CD4-positive, alpha-beta T cell (primary cell): ENCODE data around the gene ZNF646. TPM values are rescaled to one million over a fixed set of nuclear protein-coding genes. Genes with fewer than 3 reads are reported as not detected.

Source experiments
- ATAC-seq: fragments of 200-7000 bp; cut with Tn5 transposase; one replicate; pipeline ENCODE4 v1.10.0; 2022; ENCODE audit warnings: mild to moderate bottlenecking; ENCODE audit not compliant: poor library complexity
- CTCF ChIA-PET: fragments of 350-600 bp; sonication (Branson Sonifier 250); formaldehyde crosslinking; loops from one replicate; lab custom pipeline; 2021; ENCODE audit warnings: antibody characterized with exemption, inconsistent platforms; lab: Charles Lee
- POLR2A ChIA-PET: fragments of 350-600 bp; sonication (Branson Sonifier 250); formaldehyde crosslinking; loops from one replicate; lab custom pipeline; 2021; ENCODE audit warnings: antibody characterized with exemption, inconsistent platforms; lab: Charles Lee
- DNase-seq, 14 experiments: peaks; one replicate each; pipeline ENCODE4 v3.0.0-alpha.2; 2013 to 2020; ENCODE audit warnings: mixed read lengths in 2 of 14
- H3K27ac ChIP-seq, 2 donors: one replicate each; pipeline versions ENCODE4 v1.5.1 to v1.7.0; 2013; ENCODE audit warnings: low read length in 2 of 2, low read depth in 1 of 2, mild to moderate bottlenecking in 1 of 2
- H3K27me3 ChIP-seq, 2 experiments: 1 replicate in 1 of 2; 2 replicates in 1 of 2; pipeline versions ENCODE4 v1.6.1 to v1.7.0; 2013; ENCODE audit warnings: low read length in 2 of 2, control low read depth in 1 of 2, mild to moderate bottlenecking in 1 of 2, moderate library complexity in 1 of 2; ENCODE audit not compliant: insufficient read depth in 2 of 2, control insufficient read depth in 1 of 2
- H3K36me3 ChIP-seq: one replicate; pipeline ENCODE4 v1.6.1; 2013; ENCODE audit warnings: low read length, control low read depth; ENCODE audit not compliant: insufficient read depth
- H3K4me1 ChIP-seq: one replicate; pipeline ENCODE4 v1.6.1; 2013; ENCODE audit warnings: low read length, control low read depth; ENCODE audit not compliant: insufficient read depth
- H3K4me3 ChIP-seq: one replicate; pipeline ENCODE4 v1.5.1; 2013; ENCODE audit warnings: mild to moderate bottlenecking, low read length, moderate library complexity
- H3K9me3 ChIP-seq, 2 experiments: 1 replicate in 1 of 2; 2 replicates in 1 of 2; pipeline versions ENCODE4 v1.6.1 to v1.7.0; 2013; ENCODE audit warnings: low read length in 2 of 2, mild to moderate bottlenecking in 2 of 2, control low read depth in 1 of 2, moderate library complexity in 1 of 2; ENCODE audit not compliant: control insufficient read depth in 1 of 2, insufficient read depth in 1 of 2
- H3K27ac Mint-ChIP-seq: one replicate; pipeline ENCODE4 v1.8.0; 2020; ENCODE audit warnings: mixed read lengths
- H3K27me3 Mint-ChIP-seq: one replicate; pipeline ENCODE4 v1.8.0; 2021; ENCODE audit warnings: mixed read lengths
- H3K36me3 Mint-ChIP-seq: one replicate; pipeline ENCODE4 v1.8.0; 2021; ENCODE audit warnings: low read depth, mixed read lengths
- H3K4me1 Mint-ChIP-seq: one replicate; pipeline ENCODE4 v1.8.0; 2021; ENCODE audit warnings: low read depth, mixed read lengths
- H3K4me3 Mint-ChIP-seq: one replicate; pipeline ENCODE4 v1.8.0; 2020; ENCODE audit warnings: mild to moderate bottlenecking, mixed read lengths
- H3K9me3 Mint-ChIP-seq: one replicate; pipeline ENCODE4 v1.8.0; 2020; ENCODE audit warnings: mixed read lengths
- CTCF ChIP-seq: fragments of 200-600 bp; IDR thresholded peaks from one replicate; pipeline ENCODE4 v1.8.0; 2022; ENCODE audit warnings: antibody characterized with exemption, mild to moderate bottlenecking
- intact Hi-C, 2 experiments: fragments of 100-400 bp; cut with DNase I in 1 of 2; cut with micrococcal nuclease in 1 of 2; formaldehyde crosslinking; loops; one replicate each; pipeline versions ENCODE4 v1.15.1 to v1.9.0; 2023 to 2025; cut with DNase I, micrococcal nuclease
- total RNA-seq, 174 experiments: library from RNA in 2 of 174; stranded (reverse) in 2 of 174; gene quantifications; one replicate each; pipeline ENCODE4 v1.2.3 and lab custom pipeline; 2021 to 2026

The ZNF646 gene
- total RNA-seq, 2 experiments from 2014 or later: 14.3 to 16.6 TPM

GRCh38 chr16:31130336-31130891, 56.2 kb downstream of the ZNF646 start:
- Mint-ChIP-seq H3K27me3 (no peaks in the 10 kb centered on the region), H3K4me3 (no peak overlapping the region), H3K4me1 (peaks cover 6% of the 10 kb centered on the region), H3K36me3 (peaks cover 69% of the 10 kb centered on the region), H3K9me3 (no peaks in the 10 kb centered on the region), H3K27ac (no peak overlapping the region)
- ChIA-PET CTCF (interaction anchor here (1.7 kb wide), 1 partner anchor 12 kb away, joined by 4 read pairs; no protein-coding TSS in a partner anchor), POLR2A (interaction anchor here (1.5 kb wide), 1 partner anchor 12 kb away, joined by 7 read pairs; no protein-coding TSS in a partner anchor)
- H3K27ac ChIP-seq: no peak overlapping the region
- intact Hi-C loops: no loop called here
- no peak for TF ChIP-seq CTCF
- no peaks in the 10 kb centered on the region for H3K27me3 ChIP-seq
- H3K9me3 ChIP-seq: no peaks in the 10 kb centered on the region
- ATAC-seq (no peak), DNase-seq (no peak)
- H3K36me3 ChIP-seq: peaks cover 54% of the 10 kb centered on the region
- no peak overlapping the region for H3K4me3 ChIP-seq
- peaks cover 17% of the 10 kb centered on the region for H3K4me1 ChIP-seq

- no peak for ATAC-seq
- Histone ChIP-seq H3K27ac (no peak overlapping the region), H3K27me3 (no peaks in the 10 kb centered on the region), H3K4me1 (peaks cover 17% of the 10 kb centered on the region), H3K36me3 (peaks cover 54% of the 10 kb centered on the region), H3K9me3 (no peaks in the 10 kb centered on the region), H3K4me3 (no peak overlapping the region)
- POLR2A ChIA-PET: interaction anchor here (1.5 kb wide), 1 partner anchor 11 kb away, joined by 7 read pairs; no protein-coding TSS in a partner anchor
- H3K27ac Mint-ChIP-seq: no peak overlapping the region
- no peaks in the 10 kb centered on the region for H3K9me3 Mint-ChIP-seq
- no peak for TF ChIP-seq CTCF
- H3K4me3 Mint-ChIP-seq: no peak overlapping the region
- no peak for DNase-seq
- intact Hi-C loops: no loop called here
- peaks cover 65% of the 10 kb centered on the region for H3K36me3 Mint-ChIP-seq
- H3K4me1 Mint-ChIP-seq: peaks cover 4% of the 10 kb centered on the region
- no peaks in the 10 kb centered on the region for H3K27me3 Mint-ChIP-seq
- CTCF ChIA-PET: interaction anchor here (1.7 kb wide), 1 partner anchor 11 kb away, joined by 4 read pairs; no protein-coding TSS in a partner anchor
These were observed 56.7 kb downstream of the ZNF646 start for GRCh38 chr16:31130899-31131298.

GRCh38 chr16:31131416-31131815, 57.2 kb downstream of the ZNF646 start:
- no peak overlapping the region for H3K4me3 Mint-ChIP-seq
- ChIA-PET POLR2A (interaction anchor here (1.5 kb wide), 1 partner anchor 11 kb away, joined by 7 read pairs; no protein-coding TSS in a partner anchor), CTCF (no interaction called here)
- H3K9me3 ChIP-seq: no peaks in the 10 kb centered on the region
- ATAC-seq (no peak), DNase-seq (no peak)
- H3K9me3 Mint-ChIP-seq: no peaks in the 10 kb centered on the region
- no peaks in the 10 kb centered on the region for H3K27me3 ChIP-seq
- intact Hi-C loops: no loop called here
- no peak for TF ChIP-seq CTCF
- peaks cover 54% of the 10 kb centered on the region for H3K36me3 ChIP-seq
- no peak overlapping the region for H3K4me3 ChIP-seq
- no peak overlapping the region for H3K27ac ChIP-seq
- no peak overlapping the region for H3K27ac Mint-ChIP-seq
- H3K27me3 Mint-ChIP-seq: no peaks in the 10 kb centered on the region
- H3K36me3 Mint-ChIP-seq: peaks cover 60% of the 10 kb centered on the region
- H3K4me1 ChIP-seq: peaks cover 17% of the 10 kb centered on the region
- no peaks in the 10 kb centered on the region for H3K4me1 Mint-ChIP-seq
